ENCODE results near the gene ADCY5.

The ADCY5 gene

GRCh38 chr3:123406598-123406997 is 42.3 kb downstream of the ADCY5 start:
- no peak for DNase-seq (ENCODE audit: low spot score)

GRCh38 chr3:123405936-123406510 is 42.9 kb downstream of the ADCY5 start:
- DNase-seq (ENCODE audit: low spot score), result no peak

GRCh38 chr3:123405021-123405420 is 43.9 kb downstream of the ADCY5 start:
- no peak for DNase-seq (ENCODE audit: low spot score)

- peak; percentile 33 for DNase-seq (ENCODE audit: low spot score)
Observed at GRCh38 chr3:123404391-123404790, 44.5 kb downstream of the ADCY5 start.

GRCh38 chr3:123401836-123402530 is 46.9 kb downstream of the ADCY5 start:
- DNase-seq (ENCODE audit: low spot score), result no peak

- DNase-seq (ENCODE audit: low spot score), result no peak
Observed at GRCh38 chr3:123400169-123400568, 48.7 kb downstream of the ADCY5 start.

- no peak for DNase-seq (ENCODE audit: low spot score)
Observed at GRCh38 chr3:123399653-123400052, 49.2 kb downstream of the ADCY5 start.

GRCh38 chr3:123397921-123398785 is 50.7 kb downstream of the ADCY5 start:
- no peak for DNase-seq (ENCODE audit: low spot score)

- DNase-seq (ENCODE audit: low spot score), result no peak
Observed at GRCh38 chr3:123397050-123397590, 51.8 kb downstream of the ADCY5 start.

- DNase-seq (ENCODE audit: low spot score), result no peak
Observed at GRCh38 chr3:123396171-123397049, 52.5 kb downstream of the ADCY5 start.

GRCh38 chr3:123395235-123395634 is 53.7 kb downstream of the ADCY5 start:
- no peak for DNase-seq (ENCODE audit: low spot score)

- no peak for DNase-seq (ENCODE audit: low spot score)
Observed at GRCh38 chr3:123394391-123395020, 54.4 kb downstream of the ADCY5 start.

GRCh38 chr3:123392871-123393620 is 55.8 kb downstream of the ADCY5 start:
- DNase-seq (ENCODE audit: low spot score), result no peak

GRCh38 chr3:123392368-123392767 is 56.5 kb downstream of the ADCY5 start:
- no peak for DNase-seq (ENCODE audit: low spot score)

- no peak for DNase-seq (ENCODE audit: low spot score)
Observed at GRCh38 chr3:123390865-123391600, 57.9 kb downstream of the ADCY5 start.

GRCh38 chr3:123389628-123389918 is 59.3 kb downstream of the ADCY5 start:
- no peak for DNase-seq (ENCODE audit: low spot score)

GRCh38 chr3:123388811-123389627 is 59.9 kb downstream of the ADCY5 start:
- DNase-seq (ENCODE audit: low spot score), result no peak

GRCh38 chr3:123388042-123388441 is 60.8 kb downstream of the ADCY5 start:
- DNase-seq (ENCODE audit: low spot score), result no peak

- DNase-seq (ENCODE audit: low spot score), result no peak
Observed at GRCh38 chr3:123387532-123387931, 61.4 kb downstream of the ADCY5 start.
